Tibial nerve (tissue), 4 donors: Measurements from ENCODE around the gene IRF2BPL.

ENCODE experiments used
- CTCF ChIP-seq, 5 experiments: fragments of 200-600 bp in 3 of 5; fragments of 450-650 bp in 2 of 5; sonication (generic) in 3 of 5; IDR thresholded peaks; one replicate each; pipeline ENCODE4 v1.5.1; 2016 to 2019; ENCODE audit warnings: antibody characterized with exemption in 5 of 5, mild to moderate bottlenecking in 3 of 5, moderate library complexity in 2 of 5
- EP300 ChIP-seq, 2 donors: sonication (generic); formaldehyde crosslinking; IDR thresholded peaks; one replicate each; pipeline ENCODE4 v1.6.1; 2017; ENCODE audit warnings: antibody characterized with exemption in 2 of 2, mild to moderate bottlenecking in 1 of 2
- POLR2A ChIP-seq, 2 donors: fragments of 450-650 bp; IDR thresholded peaks; one replicate each; pipeline ENCODE4 v1.6.1; 2017; ENCODE audit warnings: antibody characterized with exemption in 2 of 2, mild to moderate bottlenecking in 2 of 2, moderate library complexity in 2 of 2

- TF ChIP-seq CTCF (IDR thresholded peaks at IDR 0.05) (no peak), POLR2A (IDR thresholded peaks at IDR 0.05) (no peak), EP300 (IDR thresholded peaks at IDR 0.05) (no peak)
These were observed 46.8 kb downstream of the IRF2BPL start for GRCh38 chr14:76981670-76982069.
